GM23248 (cell line): Measurements from ENCODE around the gene TTC3.

Source experiments
- EZH2 ChIP-seq: fragments of 200-600 bp; sonication (generic); IDR thresholded peaks from 2 replicates; pipeline ENCODE4 v1.6.1; 2018; ENCODE audit warnings: antibody characterized with exemption, mild to moderate bottlenecking; ENCODE audit not compliant: insufficient read depth, poor library complexity, severe bottlenecking
- EZH2phosphoT487 ChIP-seq: fragments of 200-600 bp; sonication (generic); IDR thresholded peaks from 2 replicates; pipeline ENCODE4 v1.6.1; 2018; ENCODE audit warnings: antibody characterized with exemption, moderate library complexity, mild to moderate bottlenecking, low read depth; ENCODE audit not compliant: insufficient read depth

DNA sequence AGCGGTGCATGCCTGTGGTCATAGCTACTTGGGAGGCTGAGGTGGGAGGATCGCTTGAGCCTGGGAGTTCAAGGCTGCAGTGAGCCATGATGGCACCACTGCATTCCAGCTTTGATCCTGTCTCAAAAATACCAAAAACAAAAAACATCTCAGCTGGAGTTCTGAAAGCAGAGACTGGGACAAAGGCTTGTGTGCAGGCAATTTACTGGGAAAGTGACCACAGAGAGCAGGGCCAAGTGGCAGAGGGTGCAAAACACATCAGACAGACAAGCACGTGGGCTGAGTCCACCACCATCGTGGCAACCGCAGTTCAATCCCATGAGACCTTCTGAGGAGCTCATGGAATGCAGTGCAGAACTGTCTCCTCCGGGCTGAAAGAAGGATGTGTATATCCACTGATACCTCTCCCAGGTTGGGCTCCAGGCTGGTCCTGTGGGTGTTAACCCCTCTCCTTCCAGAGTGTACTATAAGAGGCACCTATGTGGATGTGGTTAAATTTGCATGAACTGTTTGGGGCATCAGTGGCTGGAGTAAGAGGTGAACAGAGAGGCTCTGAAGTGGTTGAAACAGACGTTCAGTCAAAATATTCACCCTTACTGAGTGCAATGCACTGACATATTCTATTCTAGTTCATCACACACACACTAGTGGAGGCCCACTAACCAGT lies 11.0 kb upstream of the TTC3 start:
- TF ChIP-seq EZH2 (no peak), EZH2phosphoT487 (no peak)
